ENCODE data around the gene SELENOS.

The SELENOS gene

GRCh38 chr15:101250873-101251829, 26.1 kb downstream of the SELENOS start:
- DNase-seq (ENCODE audit: low read depth), result no peak

- peak; percentile 83 for DNase-seq (ENCODE audit: low read depth)
These were observed 26.9 kb downstream of the SELENOS start for GRCh38 chr15:101250341-101250831.

GRCh38 chr15:101248274-101248673, 29.0 kb downstream of the SELENOS start:
- DNase-seq (ENCODE audit: low read depth), result no peak

GRCh38 chr15:101246824-101247745, 30.2 kb downstream of the SELENOS start:
- no peak for DNase-seq (ENCODE audit: low read depth)

- DNase-seq (ENCODE audit: low read depth), result no peak
These were observed 30.9 kb downstream of the SELENOS start for GRCh38 chr15:101246391-101246790.

GRCh38 chr15:101244889-101245668, 32.2 kb downstream of the SELENOS start:
- no peak for DNase-seq (ENCODE audit: low read depth)

- DNase-seq (ENCODE audit: low read depth), result no peak
These were observed 33.1 kb downstream of the SELENOS start for GRCh38 chr15:101244036-101244781.

- DNase-seq (ENCODE audit: low read depth), result no peak
These were observed 33.9 kb downstream of the SELENOS start for GRCh38 chr15:101243420-101243819.

- no peak for DNase-seq (ENCODE audit: low read depth)
These were observed 34.3 kb downstream of the SELENOS start for GRCh38 chr15:101242999-101243336.

- DNase-seq (ENCODE audit: low read depth), result no peak
These were observed 34.9 kb downstream of the SELENOS start for GRCh38 chr15:101242160-101242998.

GRCh38 chr15:101240358-101240757, 36.9 kb downstream of the SELENOS start:
- no peak for DNase-seq (ENCODE audit: low read depth)

GRCh38 chr15:101239724-101240136, 37.6 kb downstream of the SELENOS start:
- no peak for DNase-seq (ENCODE audit: low read depth)

- DNase-seq (ENCODE audit: low read depth), result no peak
These were observed 40.0 kb downstream of the SELENOS start for GRCh38 chr15:101237251-101237650.

GRCh38 chr15:101233651-101234280, 43.5 kb downstream of the SELENOS start:
- no peak for DNase-seq (ENCODE audit: low read depth)

GRCh38 chr15:101232677-101233076, 44.6 kb downstream of the SELENOS start:
- DNase-seq (ENCODE audit: low read depth), result no peak

- no peak for DNase-seq (ENCODE audit: low read depth)
These were observed 49.0 kb downstream of the SELENOS start for GRCh38 chr15:101228313-101228712.

- no peak for DNase-seq (ENCODE audit: low read depth)
These were observed 51.6 kb downstream of the SELENOS start for GRCh38 chr15:101225658-101226057.
